ENCODE measurements around the gene RGSL1. TPM values are rescaled to one million over a fixed set of nuclear protein-coding genes. Genes with fewer than 3 reads are reported as not detected.
"Not testable (repeated sequence)": the region's sequence is repeated elsewhere in the genome, so short reads cannot be mapped to it uniquely, and the experiment has no call there.

Gene RGSL1
- total RNA-seq, 2 donors from 2014 or later: not detected

DNA sequence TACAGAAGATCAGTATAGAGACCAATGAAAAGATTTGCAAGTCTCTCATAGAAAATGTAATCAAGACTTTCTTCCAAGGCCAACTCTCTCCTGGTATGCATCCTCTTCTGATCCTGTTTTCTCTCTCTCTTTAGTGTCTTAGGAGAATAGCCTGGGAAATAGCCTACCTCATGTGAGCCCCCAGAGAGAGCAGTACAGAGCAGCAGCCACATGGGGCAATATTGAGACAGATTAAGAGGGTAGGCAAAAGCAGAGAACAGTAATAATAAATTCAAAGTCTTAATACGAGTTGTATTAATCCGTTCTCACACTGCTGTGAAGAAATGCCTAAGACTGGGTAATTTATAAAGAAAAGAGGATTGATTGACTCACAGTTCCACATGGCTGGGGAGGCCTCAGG, 77.7 kb downstream of the RGSL1 start:
- peaks cover 13 to 53% of the 10 kb centered on the region in 2 donors for H3K27me3 Mint-ChIP-seq
- DNase-seq (ENCODE audit: low spot score) (no peak), ATAC-seq (no peak)
- peaks cover 8% of the 10 kb centered on the region for H3K9me3 Mint-ChIP-seq
- H3K27ac Mint-ChIP-seq: no peak overlapping the region
- no peak overlapping the region for H3K4me3 Mint-ChIP-seq
- peaks cover 26% of the 10 kb centered on the region for H3K36me3 Mint-ChIP-seq
- no peaks in the 10 kb centered on the region for H3K4me1 Mint-ChIP-seq (ENCODE audit: low read depth in 2 of 2)

DNA sequence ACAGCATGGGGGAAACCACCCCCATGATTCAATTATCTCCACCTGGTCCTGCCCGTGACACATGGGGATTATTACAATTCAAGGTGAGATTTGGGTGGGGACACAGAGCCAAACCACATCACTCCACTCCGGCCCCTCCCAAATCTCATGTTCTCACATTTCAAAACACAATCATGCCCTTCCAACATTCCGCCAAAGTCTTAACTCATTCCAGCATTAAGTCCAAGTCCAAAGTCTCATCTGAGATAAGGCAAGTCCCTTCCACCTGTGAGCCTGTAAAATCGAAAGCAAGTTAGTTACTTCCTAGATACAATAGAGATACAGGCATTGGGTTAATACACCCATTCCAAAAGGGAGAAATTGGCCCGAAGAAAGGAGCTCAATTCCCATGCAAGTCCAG, 78.3 kb downstream of the RGSL1 start:
- not testable (repeated sequence) for H3K27ac Mint-ChIP-seq; H3K4me3 Mint-ChIP-seq; H3K4me1 Mint-ChIP-seq (ENCODE audit: low read depth in 2 of 2); H3K9me3 Mint-ChIP-seq; DNase-seq (ENCODE audit: low spot score); ATAC-seq
- Mint-ChIP-seq H3K27me3 (peaks cover 13 to 48% of the 10 kb centered on the region in 2 donors), H3K36me3 (peaks cover 26% of the 10 kb centered on the region)

DNA sequence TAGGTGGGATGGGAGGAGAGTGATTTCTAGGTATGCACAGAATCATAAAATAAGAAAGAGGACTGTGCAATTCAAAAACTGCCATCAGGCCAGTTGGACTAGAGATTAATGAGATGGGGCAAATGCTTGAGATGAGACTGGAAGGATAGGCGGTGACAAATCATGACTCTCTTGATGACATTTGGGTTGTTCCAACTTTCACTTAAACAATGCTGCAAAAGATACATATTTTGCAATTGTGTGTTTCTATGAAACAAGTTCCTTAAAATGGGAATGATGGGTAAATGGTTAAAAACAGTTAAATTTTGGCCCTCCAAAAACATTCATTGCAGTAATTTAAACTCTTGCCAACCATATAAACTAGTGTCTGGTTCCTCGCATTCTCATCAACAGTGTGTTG, 84.0 kb downstream of the RGSL1 start:
- H3K36me3 Mint-ChIP-seq: no peaks in the 10 kb centered on the region
- ATAC-seq (no peak), DNase-seq (ENCODE audit: low spot score) (no peak)
- no peaks in the 10 kb centered on the region for H3K9me3 Mint-ChIP-seq
- H3K4me1 Mint-ChIP-seq (ENCODE audit: low read depth in 2 of 2): no peaks in the 10 kb centered on the region
- peaks cover 12 to 30% of the 10 kb centered on the region in 2 donors for H3K27me3 Mint-ChIP-seq
- H3K4me3 Mint-ChIP-seq: no peak overlapping the region
- H3K27ac Mint-ChIP-seq: no peak overlapping the region

DNA sequence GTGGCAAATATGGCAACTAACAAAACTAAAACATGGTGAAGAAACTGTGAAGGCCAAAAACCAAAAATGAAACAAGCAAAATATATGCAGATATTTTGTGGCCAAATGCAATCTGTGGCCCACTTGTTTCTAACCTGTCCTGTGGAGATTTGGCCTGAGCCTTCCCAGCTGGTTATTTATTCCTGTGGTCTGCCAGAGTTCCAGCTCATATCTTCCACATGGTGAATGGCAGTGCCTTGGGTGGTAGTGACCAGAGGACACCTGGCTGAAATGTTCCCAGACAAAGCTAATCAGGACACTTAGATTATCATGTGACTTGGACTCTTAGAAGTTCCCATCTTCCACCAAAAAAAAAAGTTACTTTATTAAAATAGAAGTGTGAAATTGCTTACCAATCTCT, 99.4 kb downstream of the RGSL1 start:
- peaks cover 4% of the 10 kb centered on the region for H3K9me3 Mint-ChIP-seq
- ATAC-seq: no peak
- H3K27me3 Mint-ChIP-seq: peaks cover 21 to 27% of the 10 kb centered on the region in 2 donors
- DNase-seq (ENCODE audit: low spot score): no peak
- H3K36me3 Mint-ChIP-seq: no peaks in the 10 kb centered on the region
- no peak overlapping the region for H3K27ac Mint-ChIP-seq
- no peaks in the 10 kb centered on the region for H3K4me1 Mint-ChIP-seq (ENCODE audit: low read depth in 2 of 2)
- no peak overlapping the region for H3K4me3 Mint-ChIP-seq

DNA sequence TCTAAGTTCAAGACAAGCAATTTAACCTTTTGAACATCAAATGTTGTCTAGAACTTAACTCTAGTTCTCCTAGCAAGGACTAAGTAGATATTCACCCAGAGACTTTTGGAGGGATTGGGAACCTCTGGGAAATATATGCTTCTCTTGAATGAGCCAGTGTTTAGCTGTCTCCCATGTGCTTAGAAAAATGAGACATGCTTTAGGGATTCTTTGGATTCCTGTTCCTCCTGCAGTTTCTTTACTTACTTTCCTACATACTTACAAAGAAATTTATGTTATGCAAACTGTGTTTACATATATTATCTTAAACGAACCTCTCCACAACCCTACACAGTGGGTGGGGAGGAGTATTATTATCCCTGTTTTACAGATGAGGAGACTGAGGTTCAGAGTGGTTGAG, 99.9 kb downstream of the RGSL1 start:
- H3K27me3 Mint-ChIP-seq: peaks cover 18 to 23% of the 10 kb centered on the region in 2 donors
- no peak overlapping the region for H3K4me3 Mint-ChIP-seq
- no peak for ATAC-seq
- H3K4me1 Mint-ChIP-seq (ENCODE audit: low read depth in 2 of 2): no peaks in the 10 kb centered on the region
- H3K36me3 Mint-ChIP-seq: no peaks in the 10 kb centered on the region
- peaks cover 4% of the 10 kb centered on the region for H3K9me3 Mint-ChIP-seq
- DNase-seq (ENCODE audit: low spot score): no peak
- H3K27ac Mint-ChIP-seq: no peak overlapping the region

DNA sequence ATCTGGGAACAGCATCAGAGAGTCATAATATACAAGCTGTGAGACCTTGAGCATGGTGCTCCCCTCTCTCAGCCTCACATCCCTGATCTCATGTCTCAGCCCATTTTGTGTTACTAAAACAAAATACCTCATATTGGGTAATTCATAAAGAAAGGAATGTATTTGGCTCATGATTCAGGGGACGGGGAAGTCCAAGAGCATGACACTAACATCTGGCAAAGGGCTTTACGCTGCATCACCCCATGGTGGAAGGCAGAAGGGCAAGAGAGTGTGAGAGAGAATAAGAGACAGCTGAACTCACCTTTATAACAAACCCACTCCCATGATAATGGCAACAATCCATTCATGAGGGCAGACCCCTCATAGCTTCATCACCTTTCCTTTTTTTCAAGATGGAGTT, 102.6 kb downstream of the RGSL1 start:
- DNase-seq (ENCODE audit: low spot score): no peak
- H3K27ac Mint-ChIP-seq: no peak overlapping the region
- H3K27me3 Mint-ChIP-seq: peaks cover 7 to 8% of the 10 kb centered on the region in 2 donors
- H3K36me3 Mint-ChIP-seq: no peaks in the 10 kb centered on the region
- H3K9me3 Mint-ChIP-seq: peaks cover 4% of the 10 kb centered on the region
- H3K4me1 Mint-ChIP-seq (ENCODE audit: low read depth in 2 of 2): no peaks in the 10 kb centered on the region
- ATAC-seq: no peak
- H3K4me3 Mint-ChIP-seq: no peak overlapping the region

DNA sequence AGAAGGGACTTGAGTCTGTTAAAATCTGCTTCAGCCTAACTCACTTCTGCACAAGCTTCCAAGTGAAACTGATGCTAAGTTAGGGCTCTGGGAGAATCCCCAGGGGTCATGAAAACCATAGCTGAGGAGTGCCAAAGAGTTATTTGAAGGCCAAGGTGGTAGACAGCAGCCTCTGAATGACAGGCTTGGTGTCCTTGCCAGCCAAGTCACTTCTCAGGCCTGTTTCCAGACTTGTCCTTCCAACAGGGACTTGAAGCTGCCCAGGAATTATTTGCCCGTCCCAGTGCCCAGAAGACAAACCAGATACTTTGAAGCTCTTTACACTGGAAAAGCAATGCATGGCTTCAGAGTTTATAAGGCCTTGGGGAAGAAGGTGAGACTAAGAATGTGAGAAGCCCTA, 105.5 kb downstream of the RGSL1 start:
- no peak overlapping the region for H3K4me3 Mint-ChIP-seq
- H3K27me3 Mint-ChIP-seq: peaks cover 19 to 22% of the 10 kb centered on the region in 2 donors
- H3K4me1 Mint-ChIP-seq (ENCODE audit: low read depth in 2 of 2): no peaks in the 10 kb centered on the region
- ATAC-seq (no peak), DNase-seq (ENCODE audit: low spot score) (no peak)
- no peak overlapping the region for H3K27ac Mint-ChIP-seq
- H3K9me3 Mint-ChIP-seq: peaks cover 4% of the 10 kb centered on the region
- no peaks in the 10 kb centered on the region for H3K36me3 Mint-ChIP-seq

DNA sequence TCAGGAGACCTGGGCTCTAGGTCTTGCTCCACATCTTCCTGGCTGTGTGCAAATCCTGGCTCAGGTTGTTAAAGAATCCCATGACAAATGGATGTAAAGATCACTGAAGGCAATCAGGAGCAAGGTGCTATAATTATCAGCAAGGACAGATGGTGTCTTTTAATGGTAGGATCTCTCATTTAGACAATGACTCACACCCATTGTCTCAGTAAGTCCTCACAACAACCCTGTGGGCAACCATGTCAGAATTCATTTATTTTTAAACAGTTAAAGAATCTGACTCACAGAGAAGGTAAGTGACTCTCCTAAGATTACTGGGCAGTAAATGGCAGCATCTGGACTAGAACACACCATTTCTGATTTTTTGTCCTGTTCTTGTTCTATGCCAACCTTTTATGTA, 106.3 kb downstream of the RGSL1 start:
- DNase-seq (ENCODE audit: low spot score) (no peak), ATAC-seq (no peak)
- no peaks in the 10 kb centered on the region for H3K36me3 Mint-ChIP-seq
- H3K27me3 Mint-ChIP-seq: peaks cover 19 to 23% of the 10 kb centered on the region in 2 donors
- H3K4me1 Mint-ChIP-seq (ENCODE audit: low read depth in 2 of 2): no peaks in the 10 kb centered on the region
- no peak overlapping the region for H3K27ac Mint-ChIP-seq
- H3K9me3 Mint-ChIP-seq: peaks cover 4% of the 10 kb centered on the region
- no peak overlapping the region for H3K4me3 Mint-ChIP-seq

DNA sequence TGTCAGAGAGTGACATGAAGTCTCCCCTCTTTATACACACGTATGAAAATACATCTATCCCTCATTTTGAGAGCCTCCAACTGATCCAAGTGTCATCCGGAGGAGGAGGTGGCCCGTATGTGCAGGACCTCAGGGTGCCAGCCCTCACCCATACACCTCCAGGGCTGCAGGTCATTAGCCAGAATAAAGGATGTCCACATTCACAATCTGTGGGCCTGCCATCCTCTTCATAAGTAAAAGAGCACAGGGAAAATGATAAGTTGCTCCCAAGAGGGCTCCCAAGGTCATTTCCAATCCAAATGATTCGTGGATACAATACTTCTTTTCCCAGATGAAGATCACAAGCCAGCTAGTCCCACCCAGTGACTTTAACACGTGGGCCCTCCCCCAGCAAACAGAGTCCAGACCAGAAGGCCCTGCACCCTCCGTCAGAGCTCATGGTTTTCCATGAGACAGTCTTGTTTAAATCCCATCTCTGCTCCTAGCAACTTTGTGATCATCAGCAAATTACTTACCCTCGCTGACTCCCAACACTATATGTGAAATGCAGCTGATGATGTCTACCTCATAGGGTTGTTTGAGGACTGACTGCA, 110.5 kb downstream of the RGSL1 start:
- peaks cover 21 to 33% of the 10 kb centered on the region in 2 donors for H3K27me3 Mint-ChIP-seq
- no peak for ATAC-seq
- peaks cover 0 to 4% of the 10 kb centered on the region in 2 donors for H3K4me1 Mint-ChIP-seq (ENCODE audit: low read depth in 2 of 2)

DNA sequence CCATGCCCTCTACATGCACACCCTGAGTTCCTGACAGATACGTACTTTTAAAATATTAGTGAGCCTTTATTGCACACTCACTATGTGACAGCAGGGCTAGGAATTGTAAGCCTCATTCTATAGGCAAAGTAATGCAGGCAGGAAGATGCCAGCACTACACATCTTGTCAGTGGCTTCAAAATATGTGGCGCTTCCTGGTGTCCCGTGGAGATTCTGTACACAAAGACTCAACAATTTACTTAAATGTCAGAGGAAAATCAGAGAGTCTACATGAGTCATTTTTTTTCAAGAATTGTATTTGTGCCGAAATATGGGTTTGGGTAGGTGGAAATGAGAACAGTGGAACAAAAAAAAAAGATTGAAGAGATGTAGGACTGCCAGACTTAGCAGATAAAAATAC, 111.5 kb downstream of the RGSL1 start:
- no peak for DNase-seq (ENCODE audit: low spot score)
- Mint-ChIP-seq H3K4me3 (no peak overlapping the region), H3K9me3 (no peaks in the 10 kb centered on the region), H3K27ac (no peak overlapping the region), H3K36me3 (no peaks in the 10 kb centered on the region), H3K27me3 (peaks cover 24 to 34% of the 10 kb centered on the region in 2 donors), H3K4me1 (ENCODE audit: low read depth in 2 of 2) (peaks cover 0 to 6% of the 10 kb centered on the region in 2 donors)
- ATAC-seq: no peak

More for the DNA sequence above, 110.5 kb downstream of the RGSL1 start:
- Mint-ChIP-seq H3K36me3 (no peaks in the 10 kb centered on the region), H3K9me3 (no peaks in the 10 kb centered on the region), H3K4me3 (no peak overlapping the region), H3K27ac (no peak overlapping the region)
- DNase-seq (ENCODE audit: low spot score): no peak

DNA sequence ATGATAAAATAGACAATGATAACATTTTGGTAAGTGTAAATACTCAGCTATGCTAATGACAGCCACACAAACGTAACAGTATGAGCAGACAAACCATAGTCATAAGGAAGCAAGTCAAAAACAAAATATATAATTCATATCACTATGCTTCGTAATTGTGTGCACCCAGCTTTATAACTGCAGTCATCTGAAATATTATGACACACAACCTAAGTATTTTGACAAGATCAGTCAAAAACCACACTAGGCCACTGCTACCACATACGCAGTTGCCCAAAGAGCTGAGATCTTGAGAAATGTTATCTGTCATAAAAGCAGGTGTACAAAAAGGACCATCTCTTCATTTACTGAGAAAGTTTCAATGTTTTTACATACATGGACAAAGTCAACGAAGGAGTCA, 113.1 kb downstream of the RGSL1 start:
- Mint-ChIP-seq H3K27ac (no peak overlapping the region), H3K36me3 (no peaks in the 10 kb centered on the region), H3K27me3 (peaks cover 21 to 34% of the 10 kb centered on the region in 2 donors), H3K4me1 (ENCODE audit: low read depth in 2 of 2) (peaks cover 0 to 6% of the 10 kb centered on the region in 2 donors), H3K9me3 (no peaks in the 10 kb centered on the region), H3K4me3 (no peak overlapping the region)
- no peak for DNase-seq (ENCODE audit: low spot score)
- ATAC-seq: no peak

DNA sequence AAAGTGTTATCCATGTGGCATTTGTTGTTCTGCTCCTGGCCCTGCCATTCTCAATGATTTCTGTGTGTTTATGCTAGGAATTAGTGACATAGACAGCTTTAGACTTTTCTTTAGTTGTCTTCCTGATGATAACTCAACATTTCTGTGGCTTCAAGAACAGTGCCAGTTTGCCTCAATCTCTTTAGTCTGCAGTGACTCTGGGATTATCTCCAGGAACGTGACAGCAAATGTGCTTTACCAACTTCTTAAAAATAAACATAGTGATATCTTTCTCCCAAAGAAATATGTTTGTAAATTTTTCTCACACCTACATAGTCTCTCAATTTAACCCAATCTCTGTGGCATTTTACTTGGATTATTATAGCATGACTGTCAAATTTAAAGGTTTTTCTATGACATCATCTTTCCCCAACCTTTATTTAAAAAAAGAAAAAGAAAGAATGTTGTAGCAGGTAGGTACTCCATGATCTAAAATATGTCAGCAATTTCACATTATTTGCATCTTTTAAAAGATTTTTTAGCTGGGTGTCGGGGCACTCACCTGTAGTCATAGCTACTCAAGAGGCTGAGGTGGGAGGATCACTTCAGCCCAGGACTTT, 114.6 kb downstream of the RGSL1 start:
- no peaks in the 10 kb centered on the region for H3K9me3 Mint-ChIP-seq
- ATAC-seq (no peak), DNase-seq (ENCODE audit: low spot score) (no peak)
- no peaks in the 10 kb centered on the region for H3K36me3 Mint-ChIP-seq
- H3K4me3 Mint-ChIP-seq: no peak overlapping the region
- peaks cover 15 to 25% of the 10 kb centered on the region in 2 donors for H3K27me3 Mint-ChIP-seq
- H3K27ac Mint-ChIP-seq: no peak overlapping the region
- H3K4me1 Mint-ChIP-seq (ENCODE audit: low read depth in 2 of 2): peaks cover 0 to 6% of the 10 kb centered on the region in 2 donors

DNA sequence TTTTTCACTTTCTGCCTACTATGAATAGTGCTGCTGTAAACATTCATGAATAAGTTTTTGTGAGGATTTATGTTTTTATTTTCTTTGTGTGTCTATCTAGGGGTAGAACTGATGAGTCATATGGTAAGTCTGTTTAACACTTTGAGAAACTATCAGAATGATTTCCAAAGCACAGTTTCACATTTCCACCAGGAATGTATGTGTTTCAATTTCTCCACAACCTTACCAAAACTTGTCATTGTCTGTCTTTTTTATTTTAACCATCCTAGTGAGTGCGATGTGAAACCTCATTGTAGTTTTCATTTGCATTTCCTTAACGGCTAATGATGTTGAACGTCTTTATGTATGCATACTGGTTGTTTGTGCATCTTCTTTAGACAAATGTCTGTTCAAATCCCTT, 115.6 kb downstream of the RGSL1 start:
- no peak for ATAC-seq
- Mint-ChIP-seq H3K4me3 (no peak overlapping the region), H3K4me1 (ENCODE audit: low read depth in 2 of 2) (peaks cover 0 to 6% of the 10 kb centered on the region in 2 donors), H3K27me3 (peaks cover 12 to 20% of the 10 kb centered on the region in 2 donors), H3K9me3 (no peaks in the 10 kb centered on the region), H3K27ac (no peak overlapping the region), H3K36me3 (no peaks in the 10 kb centered on the region)
- no peak for DNase-seq (ENCODE audit: low spot score)

DNA sequence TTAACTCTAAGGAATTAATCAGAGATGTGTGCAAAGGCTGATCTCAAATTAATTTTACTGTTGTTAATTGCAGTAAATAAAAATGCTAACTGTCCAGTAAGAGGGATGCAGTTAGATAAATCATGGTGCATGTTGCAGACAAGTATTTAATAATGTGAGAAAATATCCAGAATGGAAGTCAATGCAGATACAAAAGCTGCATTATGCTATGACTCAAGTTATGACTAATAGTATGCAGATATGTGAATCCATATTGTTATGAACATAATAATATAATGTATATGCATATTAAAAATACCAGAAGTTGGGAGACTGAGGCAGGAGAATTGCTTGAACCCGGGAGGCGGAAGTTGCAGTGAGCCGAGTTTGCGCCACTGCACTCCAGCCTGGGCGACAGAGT, 117.7 kb downstream of the RGSL1 start:
- DNase-seq (ENCODE audit: low spot score) (no peak), ATAC-seq (no peak)
- Mint-ChIP-seq H3K4me3 (no peak overlapping the region), H3K27ac (no peak overlapping the region), H3K36me3 (no peaks in the 10 kb centered on the region), H3K27me3 (peaks cover 6 to 8% of the 10 kb centered on the region in 2 donors), H3K4me1 (ENCODE audit: low read depth in 2 of 2) (peaks cover 0 to 6% of the 10 kb centered on the region in 2 donors), H3K9me3 (no peaks in the 10 kb centered on the region)
